Ascending aorta (tissue), 2 donors: Measurements from ENCODE around the gene ABCG4. TPM values are rescaled to one million over a fixed set of nuclear protein-coding genes. Genes with fewer than 3 reads are reported as not detected.
"Not testable (repeated sequence)": the region's sequence is repeated elsewhere in the genome, so short reads cannot be mapped to it uniquely, and the experiment has no call there.

ENCODE experiments used
- DNase-seq, 2 donors: peaks; one replicate each; pipeline ENCODE4 v3.0.0-alpha.2; 2019; ENCODE audit warnings: low spot score in 2 of 2
- H3K27ac ChIP-seq, 2 donors: fragments of 200-600 bp; sonication (generic); one replicate each; pipeline ENCODE4 v1.5.1; 2016 to 2017; ENCODE audit warnings: mild to moderate bottlenecking in 1 of 2
- H3K27me3 ChIP-seq: fragments of 200-600 bp; sonication (generic); one replicate; pipeline ENCODE4 v1.5.1; 2017
- H3K36me3 ChIP-seq, 2 donors: fragments of 200-600 bp; sonication (generic); one replicate each; pipeline ENCODE4 v1.5.1; 2016
- H3K4me1 ChIP-seq, 2 donors: fragments of 200-600 bp; sonication (generic); one replicate each; pipeline ENCODE4 v1.5.1; 2016 to 2017; ENCODE audit warnings: mild to moderate bottlenecking in 1 of 2
- H3K4me3 ChIP-seq, 2 donors: fragments of 200-600 bp; sonication (generic); one replicate each; pipeline ENCODE4 v1.5.1; 2016 to 2017; ENCODE audit warnings: mild to moderate bottlenecking in 1 of 2
- H3K9me3 ChIP-seq, 2 donors: fragments of 200-600 bp; sonication (generic); one replicate each; pipeline ENCODE4 v1.5.1; 2016
- CTCF ChIP-seq, 3 experiments: fragments of 200-600 bp in 2 of 3; fragments of 450-650 bp in 1 of 3; sonication (generic) in 2 of 3; IDR thresholded peaks; one replicate each; pipeline ENCODE4 v1.5.1; 2016 to 2019; ENCODE audit warnings: antibody characterized with exemption in 3 of 3, mild to moderate bottlenecking in 1 of 3, moderate library complexity in 1 of 3
- intact Hi-C: fragments of 100-400 bp; cut with DNase I; formaldehyde crosslinking; loops from one replicate; pipeline ENCODE4 v1.15.1; 2023
- total RNA-seq: library from RNA; depleted of rRNA; stranded (reverse); fragments of >200 nt; gene quantifications from one replicate; pipeline ENCODE4 v1.1.0, GENCODE V29; 2016

ABCG4 gene
- total RNA-seq, 1 donor from 2014 or later: not detected

- no peaks in the 10 kb centered on the region for H3K27me3 ChIP-seq
- H3K27ac ChIP-seq: peak within 1 kb of the TSS; percentile 92
- DNase-seq: peak; percentile 70 to 97
- peak within 1 kb of the TSS; percentile 75 to 89 for H3K4me3 ChIP-seq
- H3K9me3 ChIP-seq: no peaks in the 10 kb centered on the region
- peaks cover 15 to 19% of the 10 kb centered on the region in 2 donors for H3K36me3 ChIP-seq
- peaks cover 20 to 25% of the 10 kb centered on the region in 2 donors for H3K4me1 ChIP-seq
- intact Hi-C loops: loop anchor here (1.0 to 10.0 kb wide), 5 partner anchors 17 to 667 kb away; partner anchors contain the start of genes HINFP, HMBS, HYOU1 and KMT2A
- no peak for TF ChIP-seq CTCF (IDR thresholded peaks at IDR 0.05)
These were observed 47.0 kb upstream of the ABCG4 start, which contains the start of gene DPAGT1 for GRCh38 chr11:119101759-119102423. DPAGT1 (minus strand) TSS chr11:119101853; CDS start chr11:119101655, 198 bp downstream.

- not testable (repeated sequence) for H3K27me3 ChIP-seq, H3K36me3 ChIP-seq, DNase-seq, H3K9me3 ChIP-seq
- peaks cover 20 to 27% of the 10 kb centered on the region in 2 donors for H3K4me1 ChIP-seq
- H3K4me3 ChIP-seq: peak overlapping the region; percentile 33 to 89
- peak overlapping the region; percentile 92 for H3K27ac ChIP-seq
- intact Hi-C loops: loop anchor here (2.0 to 10.0 kb wide), 4 partner anchors 18 to 668 kb away; partner anchors contain the start of genes HMBS, HYOU1, KMT2A and MCAM
These were observed 45.6 kb upstream of the ABCG4 start for GRCh38 chr11:119103161-119103664.

- H3K4me1 ChIP-seq: peaks cover 20 to 32% of the 10 kb centered on the region in 2 donors
- no peaks in the 10 kb centered on the region for H3K27me3 ChIP-seq
- peak overlapping the region in 1 of 2 donors; percentile 92 for H3K27ac ChIP-seq
- H3K4me3 ChIP-seq: no peak overlapping the region
- TF ChIP-seq CTCF (IDR thresholded peaks at IDR 0.05): no peak
- H3K36me3 ChIP-seq: peaks cover 0 to under 1% of the 10 kb centered on the region in 2 donors
- intact Hi-C loops: loop anchor here (2.0 to 10.0 kb wide), 4 partner anchors 19 to 669 kb away; partner anchors contain the start of genes HMBS, HYOU1, KMT2A and MCAM
- DNase-seq: no peak
- H3K9me3 ChIP-seq: no peaks in the 10 kb centered on the region
These were observed 45.1 kb upstream of the ABCG4 start for GRCh38 chr11:119103793-119104192.

GRCh38 chr11:119106564-119107537 is 42.0 kb upstream of the ABCG4 start, which contains the start of gene C2CD2L:
C2CD2L (plus strand) TSS chr11:119107344; CDS start chr11:119107742, 398 bp downstream.
- intact Hi-C loops: loop anchor here (1.0 to 10.0 kb wide), 4 partner anchors 14 to 672 kb away; partner anchors contain the start of genes CBL, HINFP, KMT2A and NLRX1
- peak within 1 kb of the TSS; percentile 82 to 84 for H3K27ac ChIP-seq
- DNase-seq: peak; percentile 83 to 96
- H3K27me3 ChIP-seq: no peaks in the 10 kb centered on the region
- H3K9me3 ChIP-seq: no peaks in the 10 kb centered on the region
- TF ChIP-seq CTCF (IDR thresholded peaks at IDR 0.05): no peak
- H3K36me3 ChIP-seq: peaks cover 5 to 12% of the 10 kb centered on the region in 2 donors
- H3K4me1 ChIP-seq: peaks cover 9 to 25% of the 10 kb centered on the region in 2 donors
- peak within 1 kb of the TSS; percentile 74 to 95 for H3K4me3 ChIP-seq

GRCh38 chr11:119107538-119108145 is 41.2 kb upstream of the ABCG4 start:
- intact Hi-C loops: loop anchor here (1.0 to 10.0 kb wide), 4 partner anchors 14 to 673 kb away; partner anchors contain the start of genes CBL, HINFP, KMT2A and NLRX1
- TF ChIP-seq CTCF (IDR thresholded peaks at IDR 0.05): no peak
- Histone ChIP-seq H3K27me3 (no peaks in the 10 kb centered on the region), H3K36me3 (peaks cover 13 to 20% of the 10 kb centered on the region in 2 donors), H3K4me1 (peaks cover 8 to 25% of the 10 kb centered on the region in 2 donors), H3K9me3 (no peaks in the 10 kb centered on the region), H3K4me3 (peak overlapping the region; percentile 74 to 95), H3K27ac (peak overlapping the region; percentile 82 to 84)
- no peak for DNase-seq
